Measurements from ENCODE around the gene NEK3. TPM values are rescaled to one million over a fixed set of nuclear protein-coding genes. Genes with fewer than 3 reads are reported as not detected.
"Not testable (repeated sequence)": the region's sequence is repeated elsewhere in the genome, so short reads cannot be mapped to it uniquely, and the experiment has no call there.

The NEK3 gene
- total RNA-seq, 2 experiments from 2014 or later, result 18.2 to 32.2 TPM

DNA sequence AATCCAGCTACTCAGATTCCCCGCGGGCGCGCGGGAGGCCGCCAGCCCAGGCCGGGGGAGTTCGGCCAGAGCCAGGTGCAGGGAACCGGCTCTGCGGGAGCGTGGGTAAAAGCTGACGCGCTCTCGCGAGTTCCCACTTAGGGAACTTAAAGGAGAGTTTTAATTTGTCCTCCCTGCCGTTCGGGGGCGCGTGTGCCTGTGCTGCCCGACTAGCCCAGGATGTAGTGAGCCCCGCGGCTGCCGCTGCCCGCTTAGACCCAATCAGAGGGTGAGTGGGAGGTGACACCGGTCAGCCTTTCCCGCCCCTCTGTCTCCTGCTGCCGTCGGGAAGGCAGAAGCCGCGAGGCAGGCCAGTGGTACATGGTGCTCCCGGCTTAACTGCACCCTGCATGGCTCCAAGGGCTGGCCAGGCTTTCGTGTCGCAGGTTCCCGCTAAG is 36.0 kb upstream of the NEK3 start:
- Histone ChIP-seq H3K36me3 (ENCODE audit: insufficient read depth, low read length) (no peaks in the 10 kb centered on the region), H3K4me1 (ENCODE audit: insufficient read depth, low read length, poor library complexity, severe bottlenecking) (peaks cover 13% of the 10 kb centered on the region), H4K20me1 (ENCODE audit: insufficient read depth, low read length) (no peaks in the 10 kb centered on the region), H3K27ac (ENCODE audit: low read depth, low read length, poor library complexity, severe bottlenecking) (no peak overlapping the region), H2AFZ (ENCODE audit: low read length) (peak overlapping the region; percentile 99), H3K9me2 (ENCODE audit: insufficient read depth, low read length) (no peaks in the 10 kb centered on the region), H3K9me3 (ENCODE audit: low read length) (no peaks in the 10 kb centered on the region), H3K79me2 (ENCODE audit: insufficient read depth, low read depth, low read length) (peaks cover 32% of the 10 kb centered on the region; the same call in 1 of the 2 replicates), H3K4me2 (ENCODE audit: low read length) (peak overlapping the region; percentile 71), H3K4me3 (ENCODE audit: low read depth, low read length, poor library complexity, severe bottlenecking) (no peak overlapping the region)
- intact Hi-C loops (cut with micrococcal nuclease; ENCODE audit: unreplicated experiment), result loop anchor here (5.0 to 10.0 kb wide), 2 partner anchors 183 to 259 kb away; partner anchors contain the start of genes ALG11, ATP7B, CKAP2 and VPS36
- ChIA-PET POLR2A (interaction anchor here (0.7 kb wide), 1 partner anchor 10 kb away, joined by 3 read pairs; no protein-coding TSS in a partner anchor), CTCF (ENCODE audit: unreplicated experiment) (no interaction called here)
- DNase-seq (ENCODE audit: low spot score), result no peak
- no TSS peak for BruUV-seq (replicated peaks)
- TF ChIP-seq EZH2phosphoT487 (IDR thresholded peaks at IDR 0.05; ENCODE audit: borderline replicate concordance, low read depth, low read length), result no peak
- TF ChIP-seq, protein P1, sequence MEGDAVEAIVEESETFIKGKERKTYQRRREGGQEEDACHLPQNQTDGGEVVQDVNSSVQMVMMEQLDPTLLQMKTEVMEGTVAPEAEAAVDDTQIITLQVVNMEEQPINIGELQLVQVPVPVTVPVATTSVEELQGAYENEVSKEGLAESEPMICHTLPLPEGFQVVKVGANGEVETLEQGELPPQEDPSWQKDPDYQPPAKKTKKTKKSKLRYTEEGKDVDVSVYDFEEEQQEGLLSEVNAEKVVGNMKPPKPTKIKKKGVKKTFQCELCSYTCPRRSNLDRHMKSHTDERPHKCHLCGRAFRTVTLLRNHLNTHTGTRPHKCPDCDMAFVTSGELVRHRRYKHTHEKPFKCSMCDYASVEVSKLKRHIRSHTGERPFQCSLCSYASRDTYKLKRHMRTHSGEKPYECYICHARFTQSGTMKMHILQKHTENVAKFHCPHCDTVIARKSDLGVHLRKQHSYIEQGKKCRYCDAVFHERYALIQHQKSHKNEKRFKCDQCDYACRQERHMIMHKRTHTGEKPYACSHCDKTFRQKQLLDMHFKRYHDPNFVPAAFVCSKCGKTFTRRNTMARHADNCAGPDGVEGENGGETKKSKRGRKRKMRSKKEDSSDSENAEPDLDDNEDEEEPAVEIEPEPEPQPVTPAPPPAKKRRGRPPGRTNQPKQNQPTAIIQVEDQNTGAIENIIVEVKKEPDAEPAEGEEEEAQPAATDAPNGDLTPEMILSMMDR (conservative IDR thresholded peaks at IDR 0.05; ENCODE audit: low read length), result no peak

DNA sequence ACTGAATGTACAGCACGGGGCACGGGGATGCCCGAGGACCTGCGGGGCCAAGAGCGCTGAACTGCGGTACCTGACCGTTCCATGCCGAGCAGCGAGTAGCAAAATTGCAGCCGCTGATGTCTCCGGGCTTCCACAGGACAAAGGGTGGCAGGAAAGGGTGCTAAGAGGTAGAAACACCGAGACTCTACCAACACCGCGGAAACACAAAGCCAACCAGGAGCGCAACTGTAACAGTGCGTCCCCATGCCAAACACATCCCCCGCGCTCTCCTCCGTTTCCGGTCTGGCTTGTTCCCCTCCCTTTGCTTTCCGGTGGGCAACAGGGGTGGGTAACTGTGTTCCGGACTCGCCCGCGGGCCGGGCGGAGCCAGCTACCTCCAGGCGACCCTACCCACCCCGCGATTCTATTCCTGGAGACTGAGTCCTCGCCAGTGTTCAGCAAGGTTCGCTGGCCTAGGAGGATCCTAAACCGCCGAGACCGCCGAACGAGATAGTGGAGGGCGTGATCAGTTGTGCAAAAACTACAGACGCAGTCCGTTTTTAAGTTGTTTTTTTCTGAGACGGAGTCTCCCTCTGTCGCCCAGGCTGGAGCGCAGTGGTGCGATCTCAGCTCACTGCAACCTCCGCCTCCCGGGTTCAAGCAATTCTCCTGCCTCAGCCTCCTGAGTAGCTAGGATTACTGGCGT is 34.9 kb upstream of the NEK3 start:
- H4K20me1 ChIP-seq (ENCODE audit: insufficient read depth, low read length), result no peaks in the 10 kb centered on the region
- H3K4me3 ChIP-seq (ENCODE audit: low read depth, low read length, poor library complexity, severe bottlenecking), result peak overlapping the region; percentile 94
- peak overlapping the region; percentile 99 for H2AFZ ChIP-seq (ENCODE audit: low read length)
- BruUV-seq (replicated peaks), result no TSS peak
- peaks cover 34% of the 10 kb centered on the region; the same call in 1 of the 2 replicates for H3K79me2 ChIP-seq (ENCODE audit: insufficient read depth, low read depth, low read length)
- intact Hi-C loops (cut with micrococcal nuclease; ENCODE audit: unreplicated experiment), result loop anchor here (5.0 to 10.0 kb wide), 2 partner anchors 37 to 260 kb away; partner anchors contain the start of genes CKAP2, NEK3 and VPS36
- POLR2A ChIA-PET, result interaction anchor here (1.1 to 1.5 kb wide), 2 partner anchors 28 to 191 kb away, joined by 3 to 4 read pairs; no protein-coding TSS in a partner anchor
- H3K9me2 ChIP-seq (ENCODE audit: insufficient read depth, low read length), result no peaks in the 10 kb centered on the region
- peaks cover 6% of the 10 kb centered on the region; the same call in 1 of the 2 replicates for H3K36me3 ChIP-seq (ENCODE audit: insufficient read depth, low read length)
- H3K9me3 ChIP-seq (ENCODE audit: low read length), result no peaks in the 10 kb centered on the region
- TF ChIP-seq EZH2phosphoT487 (IDR thresholded peaks at IDR 0.05; ENCODE audit: borderline replicate concordance, low read depth, low read length), result no peak
- TF ChIP-seq, protein P1 (conservative IDR thresholded peaks at IDR 0.05; ENCODE audit: low read length), result no peak
- H3K4me2 ChIP-seq (ENCODE audit: low read length), result peak overlapping the region; percentile 81
- peaks cover 13% of the 10 kb centered on the region for H3K4me1 ChIP-seq (ENCODE audit: insufficient read depth, low read length, poor library complexity, severe bottlenecking)
- peak; percentile 89 for DNase-seq (ENCODE audit: low spot score)
- H3K27ac ChIP-seq (ENCODE audit: low read depth, low read length, poor library complexity, severe bottlenecking), result peak overlapping the region; percentile 71
- CTCF ChIA-PET (ENCODE audit: unreplicated experiment), result interaction anchor here (0.6 kb wide), 1 partner anchor 379 kb away, joined by 5 read pairs; no protein-coding TSS in a partner anchor

DNA sequence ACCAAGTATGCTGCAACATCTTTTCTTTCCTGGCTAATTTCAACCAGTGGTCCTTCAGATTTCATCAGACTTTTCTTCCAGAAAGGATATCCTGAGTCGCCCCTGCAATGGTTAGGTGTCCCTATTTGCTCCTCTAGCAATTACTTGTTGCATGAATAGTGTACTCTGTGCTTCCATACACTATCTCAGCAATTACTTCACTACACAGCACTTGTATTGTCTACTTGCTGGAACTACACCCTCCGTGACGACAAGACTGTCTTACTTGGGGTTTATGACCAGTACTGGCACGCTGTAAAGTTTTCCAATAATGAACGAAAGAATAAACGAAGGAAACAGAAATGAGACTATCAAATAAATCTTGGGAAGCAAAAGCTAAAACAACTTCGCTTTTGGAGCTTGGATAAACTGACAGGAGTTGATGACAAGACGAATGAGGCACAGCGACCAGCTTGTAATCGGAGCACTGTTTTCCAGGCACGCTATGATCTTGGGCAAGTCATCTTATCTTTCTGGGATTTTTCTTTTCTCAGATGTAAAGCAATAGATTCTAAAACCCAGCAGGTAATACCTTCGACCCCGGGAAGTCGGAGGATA is 34.3 kb upstream of the NEK3 start:
- peak; percentile 38 for DNase-seq (ENCODE audit: low spot score)

DNA sequence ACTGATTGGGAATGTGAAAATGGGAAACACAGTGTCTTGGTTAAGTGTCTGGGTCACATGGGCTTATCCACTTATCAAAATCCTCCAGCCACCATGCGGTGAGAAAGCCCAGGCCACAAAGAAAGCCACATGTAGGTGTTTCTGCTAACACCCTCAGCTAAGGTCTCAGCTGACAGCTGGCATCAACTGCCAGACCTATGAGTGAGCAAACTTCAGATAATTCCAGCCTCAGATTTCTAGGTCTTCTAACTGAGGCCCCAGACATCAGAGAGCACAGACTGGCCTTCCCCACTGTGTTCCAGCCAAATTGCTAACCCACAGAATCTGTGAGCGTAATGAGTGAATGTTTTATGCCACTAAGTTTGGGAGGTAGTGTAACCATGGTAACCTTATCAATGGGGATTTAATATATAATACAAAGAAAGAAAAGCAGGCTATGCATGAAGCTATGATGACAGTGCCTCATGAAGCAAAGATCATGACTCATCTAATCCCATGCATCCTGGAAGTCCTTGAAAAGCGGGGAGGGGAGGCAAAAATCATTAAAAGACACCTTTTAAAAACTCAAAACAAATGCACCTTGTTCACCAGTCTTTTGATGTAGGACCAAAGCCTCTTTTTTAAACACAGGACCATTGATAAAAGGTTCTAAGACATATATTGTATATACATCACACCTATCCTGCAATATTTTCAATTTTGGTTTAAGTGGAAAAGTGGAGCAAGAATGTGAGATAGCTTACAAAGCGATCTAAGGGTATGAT is 28.2 kb upstream of the NEK3 start:
- H2AFZ ChIP-seq (ENCODE audit: low read length); H3K9me3 ChIP-seq (ENCODE audit: low read length); H3K27ac ChIP-seq (ENCODE audit: low read depth, low read length, poor library complexity, severe bottlenecking); intact Hi-C loops (cut with micrococcal nuclease; ENCODE audit: unreplicated experiment); H3K4me3 ChIP-seq (ENCODE audit: low read depth, low read length, poor library complexity, severe bottlenecking); H4K20me1 ChIP-seq (ENCODE audit: insufficient read depth, low read length); DNase-seq (ENCODE audit: low spot score); H3K9me2 ChIP-seq (ENCODE audit: insufficient read depth, low read length); H3K4me2 ChIP-seq (ENCODE audit: low read length); H3K4me1 ChIP-seq (ENCODE audit: insufficient read depth, low read length, poor library complexity, severe bottlenecking); BruUV-seq (replicated peaks); CTCF ChIA-PET (ENCODE audit: unreplicated experiment): not testable (repeated sequence)
- peaks cover 20% of the 10 kb centered on the region; the same call in 1 of the 2 replicates for H3K79me2 ChIP-seq (ENCODE audit: insufficient read depth, low read depth, low read length)
- H3K36me3 ChIP-seq (ENCODE audit: insufficient read depth, low read length), result peaks cover 55% of the 10 kb centered on the region
- POLR2A ChIA-PET, result interaction anchor here (2.4 kb wide), 1 partner anchor 13 kb away, joined by 7 read pairs; no protein-coding TSS in a partner anchor

More for the DNA sequence above, 34.3 kb upstream of the NEK3 start:
- H3K79me2 ChIP-seq (ENCODE audit: insufficient read depth, low read depth, low read length), result peaks cover 34% of the 10 kb centered on the region; the same call in 1 of the 2 replicates
- CTCF ChIA-PET (ENCODE audit: unreplicated experiment), result interaction anchor here (0.6 kb wide), 1 partner anchor 378 kb away, joined by 5 read pairs; no protein-coding TSS in a partner anchor
- peak overlapping the region; percentile 99 for H2AFZ ChIP-seq (ENCODE audit: low read length)
- POLR2A ChIA-PET, result interaction anchor here (1.1 to 1.5 kb wide), 2 partner anchors 27 to 191 kb away, joined by 3 to 4 read pairs; no protein-coding TSS in a partner anchor
- not testable (repeated sequence) for H3K9me3 ChIP-seq (ENCODE audit: low read length); H4K20me1 ChIP-seq (ENCODE audit: insufficient read depth, low read length); H3K9me2 ChIP-seq (ENCODE audit: insufficient read depth, low read length)
- peak overlapping the region; percentile 81 for H3K4me2 ChIP-seq (ENCODE audit: low read length)
- H3K4me1 ChIP-seq (ENCODE audit: insufficient read depth, low read length, poor library complexity, severe bottlenecking), result peaks cover 13% of the 10 kb centered on the region
- peak overlapping the region; percentile 71 for H3K27ac ChIP-seq (ENCODE audit: low read depth, low read length, poor library complexity, severe bottlenecking)
- BruUV-seq (replicated peaks), result TSS peak; percentile 77
- H3K4me3 ChIP-seq (ENCODE audit: low read depth, low read length, poor library complexity, severe bottlenecking), result peak overlapping the region; percentile 94
- peaks cover 13% of the 10 kb centered on the region for H3K36me3 ChIP-seq (ENCODE audit: insufficient read depth, low read length)
- intact Hi-C loops (cut with micrococcal nuclease; ENCODE audit: unreplicated experiment), result loop anchor here (5.0 to 10.0 kb wide), 2 partner anchors 36 to 261 kb away; partner anchors contain the start of genes CKAP2, NEK3 and VPS36
